GM18508 (cell line): ENCODE results near the gene DDX53.

Source experiments
- ATAC-seq: cut with Tn5 transposase; IDR thresholded peaks from one replicate; pipeline ENCODE4 v1.9.1; 2021; ENCODE audit warnings: moderate number of reproducible peaks; ENCODE audit not compliant: insufficient read depth, unreplicated experiment

DDX53 gene

DNA sequence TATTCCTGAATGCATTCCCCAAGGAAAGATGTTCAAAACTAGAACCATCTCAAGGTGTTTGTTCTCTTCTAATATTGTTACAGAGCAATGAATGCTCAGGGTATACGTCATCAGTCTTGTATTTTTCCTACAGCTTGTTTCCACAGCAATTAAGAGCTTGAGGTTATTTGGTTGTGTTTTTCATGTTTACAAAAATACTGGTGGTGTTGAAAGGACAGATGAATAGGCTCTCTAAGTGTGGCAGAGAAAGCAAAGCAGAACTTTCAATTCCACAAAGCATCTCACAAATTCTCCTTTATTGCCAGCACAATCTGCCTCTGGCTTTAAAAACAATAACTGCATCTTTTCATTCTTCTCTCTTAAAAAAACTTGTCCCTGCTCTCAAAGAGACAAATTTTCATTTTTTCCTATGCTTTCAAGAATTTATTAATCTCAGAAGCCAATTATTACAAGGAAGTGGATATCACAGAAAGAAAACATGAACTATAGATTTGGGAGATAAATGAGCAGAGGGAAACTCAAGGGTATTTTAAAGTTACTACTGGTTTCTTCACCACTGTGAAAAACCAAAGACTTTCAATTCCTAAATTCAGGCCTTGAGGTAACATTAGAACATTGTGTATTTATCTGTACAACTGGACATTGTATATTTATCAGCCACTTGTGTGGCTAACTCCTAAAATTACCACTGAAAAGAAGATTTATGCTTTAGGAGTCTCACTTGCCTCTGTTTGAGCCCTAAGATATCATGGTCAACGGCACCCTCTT lies 49.2 kb downstream of the DDX53 start:
- ATAC-seq: no peak

DNA sequence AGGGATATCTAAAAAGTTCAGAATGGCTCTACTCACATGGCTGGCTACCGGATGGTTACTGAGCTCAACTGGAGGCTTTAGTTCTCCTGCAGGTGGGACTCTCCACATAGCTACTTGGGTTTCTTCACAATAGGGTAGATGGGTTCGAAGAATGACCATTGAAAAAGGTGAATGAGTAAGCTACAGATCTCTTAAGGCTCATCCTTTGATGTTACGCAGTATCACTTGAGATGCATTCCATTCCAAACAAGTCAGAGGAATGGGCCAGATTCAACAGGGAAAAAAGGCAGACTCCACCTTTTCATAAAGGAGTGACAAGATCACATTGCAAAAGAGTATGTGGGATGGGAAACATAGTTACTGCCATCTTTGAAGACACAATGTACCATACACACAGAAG lies 52.6 kb downstream of the DDX53 start:
- ATAC-seq: no peak
